Measurements from ENCODE around the gene KCNE3. TPM values are rescaled to one million over a fixed set of nuclear protein-coding genes. Genes with fewer than 3 reads are reported as not detected.

The KCNE3 gene
- total and polyA plus RNA-seq, 12 donors: 1.1 to 23.2 (median 7.7) TPM

- DNase-seq: no peak
- Histone ChIP-seq H3K27ac (no peak overlapping the region), H3K9me3 (replicated peaks in 1 of 3) (no peaks in the 10 kb centered on the region), H3K4me3 (no peak overlapping the region), H3K4me1 (replicated peaks in 1 of 2) (no peaks in the 10 kb centered on the region), H3K27me3 (no peaks in the 10 kb centered on the region), H3K36me3 (replicated peaks in 1 of 2) (no peaks in the 10 kb centered on the region)
- WGBS, 4 donors: 98 to 100% (median 100%) methylated on average over 1 of the region's 1 CpG
- intact Hi-C loops (cut with DNase I): no loop called here
- TF ChIP-seq POLR2A (IDR thresholded peaks at IDR 0.05) (no peak), CTCF (IDR thresholded peaks at IDR 0.05) (no peak)
Measured at GRCh38 chr11:74437441-74438042, 29.8 kb downstream of the KCNE3 start.

GRCh38 chr11:74434528-74434927 lies 32.8 kb downstream of the KCNE3 start:
- Histone ChIP-seq H3K9me3 (replicated peaks in 1 of 3) (no peaks in the 10 kb centered on the region), H3K27ac (no peak overlapping the region), H3K36me3 (replicated peaks in 1 of 2) (no peaks in the 10 kb centered on the region), H3K4me3 (no peak overlapping the region), H3K27me3 (no peaks in the 10 kb centered on the region), H3K4me1 (replicated peaks in 1 of 2) (no peaks in the 10 kb centered on the region)
- no peak for DNase-seq
- TF ChIP-seq CTCF (IDR thresholded peaks at IDR 0.05) (no peak), POLR2A (IDR thresholded peaks at IDR 0.05) (no peak)
- intact Hi-C loops (cut with DNase I): no loop called here
- WGBS, 4 donors: 45 to 58% (median 53%) methylated on average over 7 of the region's 7 CpGs

- TF ChIP-seq CTCF (IDR thresholded peaks at IDR 0.05) (no peak), POLR2A (IDR thresholded peaks at IDR 0.05) (no peak)
- H3K27ac ChIP-seq: no peak overlapping the region
- no peak for DNase-seq
- H3K9me3 ChIP-seq (replicated peaks in 1 of 3): peaks cover 0 to 3% (median 0%) of the 10 kb centered on the region in 3 donors
- no peak overlapping the region for H3K4me3 ChIP-seq
- intact Hi-C loops (cut with DNase I): no loop called here
- H3K27me3 ChIP-seq: no peaks in the 10 kb centered on the region
- 67 to 93% (median 74%) methylated on average over 3 of the region's 3 CpGs for whole genome bisulfite sequencing, 4 donors
- H3K36me3 ChIP-seq (replicated peaks in 1 of 2): no peaks in the 10 kb centered on the region
- no peaks in the 10 kb centered on the region for H3K4me1 ChIP-seq (replicated peaks in 1 of 2)
Measured at GRCh38 chr11:74429205-74429604, 38.1 kb downstream of the KCNE3 start.

GRCh38 chr11:74427384-74427886 lies 39.9 kb downstream of the KCNE3 start:
- H3K27ac ChIP-seq: no peak overlapping the region
- H3K4me1 ChIP-seq (replicated peaks in 1 of 2): no peaks in the 10 kb centered on the region
- intact Hi-C loops (cut with DNase I): no loop called here
- no peak for DNase-seq
- 88 to 91% (median 89%) methylated on average over 4 of the region's 4 CpGs for WGBS, 4 donors
- no peaks in the 10 kb centered on the region for H3K36me3 ChIP-seq (replicated peaks in 1 of 2)
- H3K9me3 ChIP-seq (replicated peaks in 1 of 3): peaks cover 0 to 3% (median 0%) of the 10 kb centered on the region in 3 donors
- no peak overlapping the region for H3K4me3 ChIP-seq
- TF ChIP-seq POLR2A (IDR thresholded peaks at IDR 0.05) (no peak), CTCF (IDR thresholded peaks at IDR 0.05) (no peak)
- no peaks in the 10 kb centered on the region for H3K27me3 ChIP-seq
